ENCODE measurements around the gene DYSF.

DYSF gene

GRCh38 chr2:71455741-71456569 lies 2.6 kb downstream of the DYSF start:
- DNase-seq (ENCODE audit: low read depth): no peak
- H3K4me3 ChIP-seq (ENCODE audit: low read depth, low read length): no peak overlapping the region

- no peak for DNase-seq (ENCODE audit: low read depth)
- no peak overlapping the region for H3K4me3 ChIP-seq (ENCODE audit: low read depth, low read length)
These were observed 3.3 kb downstream of the DYSF start for GRCh38 chr2:71456617-71457016.

- H3K4me3 ChIP-seq (ENCODE audit: low read depth, low read length): no peak overlapping the region
- DNase-seq (ENCODE audit: low read depth): no peak
These were observed 4.0 kb downstream of the DYSF start for GRCh38 chr2:71457123-71457915.

GRCh38 chr2:71457923-71458322 lies 4.6 kb downstream of the DYSF start:
- no peak for DNase-seq (ENCODE audit: low read depth)
- no peak overlapping the region for H3K4me3 ChIP-seq (ENCODE audit: low read depth, low read length)

- DNase-seq (ENCODE audit: low read depth): no peak
- H3K4me3 ChIP-seq (ENCODE audit: low read depth, low read length): no peak overlapping the region
These were observed 5.2 kb downstream of the DYSF start for GRCh38 chr2:71458413-71459083.

GRCh38 chr2:71459084-71459431 lies 5.7 kb downstream of the DYSF start:
- H3K4me3 ChIP-seq (ENCODE audit: low read depth, low read length): no peak overlapping the region
- DNase-seq (ENCODE audit: low read depth): no peak

GRCh38 chr2:71460056-71460455 lies 6.7 kb downstream of the DYSF start:
- DNase-seq (ENCODE audit: low read depth): no peak
- H3K4me3 ChIP-seq (ENCODE audit: low read depth, low read length): no peak overlapping the region

- H3K4me3 ChIP-seq (ENCODE audit: low read depth, low read length): no peak overlapping the region
- no peak for DNase-seq (ENCODE audit: low read depth)
These were observed 7.4 kb downstream of the DYSF start for GRCh38 chr2:71460595-71461303.

GRCh38 chr2:71461304-71461671 lies 7.9 kb downstream of the DYSF start:
- H3K4me3 ChIP-seq (ENCODE audit: low read depth, low read length): no peak overlapping the region
- no peak for DNase-seq (ENCODE audit: low read depth)

GRCh38 chr2:71462056-71462605 lies 8.8 kb downstream of the DYSF start:
- no peak for DNase-seq (ENCODE audit: low read depth)
- no peak overlapping the region for H3K4me3 ChIP-seq (ENCODE audit: low read depth, low read length)

GRCh38 chr2:71462641-71463341 lies 9.4 kb downstream of the DYSF start:
- no peak overlapping the region for H3K4me3 ChIP-seq (ENCODE audit: low read depth, low read length)
- DNase-seq (ENCODE audit: low read depth): no peak

- DNase-seq (ENCODE audit: low read depth): no peak
These were observed 9.9 kb downstream of the DYSF start for GRCh38 chr2:71463342-71463654.

GRCh38 chr2:71464389-71464788 lies 11.0 kb downstream of the DYSF start:
- H3K4me3 ChIP-seq (ENCODE audit: low read depth, low read length): no peak overlapping the region
- no peak for DNase-seq (ENCODE audit: low read depth)

More at GRCh38 chr2:71463342-71463654, 9.9 kb downstream of the DYSF start:
- H3K4me3 ChIP-seq (ENCODE audit: low read depth, low read length): no peak overlapping the region

- DNase-seq (ENCODE audit: low read depth): no peak
- H3K4me3 ChIP-seq (ENCODE audit: low read depth, low read length): no peak overlapping the region
These were observed 12.0 kb downstream of the DYSF start for GRCh38 chr2:71465356-71465755.

GRCh38 chr2:71465961-71466300 lies 12.6 kb downstream of the DYSF start:
- H3K4me3 ChIP-seq (ENCODE audit: low read depth, low read length): peak overlapping the region; percentile 59
- DNase-seq (ENCODE audit: low read depth): no peak

- H3K4me3 ChIP-seq (ENCODE audit: low read depth, low read length): peak overlapping the region; percentile 59
- no peak for DNase-seq (ENCODE audit: low read depth)
These were observed 13.2 kb downstream of the DYSF start for GRCh38 chr2:71466301-71467179.

- no peak for DNase-seq (ENCODE audit: low read depth)
These were observed 13.9 kb downstream of the DYSF start for GRCh38 chr2:71467180-71467815.

More at GRCh38 chr2:71467180-71467815, 13.9 kb downstream of the DYSF start:
- H3K4me3 ChIP-seq (ENCODE audit: low read depth, low read length): peak overlapping the region; percentile 59

Data from skeletal muscle cell (primary cell).